ENCODE results near the gene DPH7. TPM values are rescaled to one million over a fixed set of nuclear protein-coding genes. Genes with fewer than 3 reads are reported as not detected.
A peak's percentile ranks its signal among the peaks of the same experiment; 100 is the strongest.
"Not testable (repeated sequence)": the region's sequence is repeated elsewhere in the genome, so short reads cannot be mapped to it uniquely, and the experiment has no call there.

The DPH7 gene
- 10 to 100 TPM; 14.4 to 40.5 (median 29.1) TPM for total RNA-seq

DNA sequence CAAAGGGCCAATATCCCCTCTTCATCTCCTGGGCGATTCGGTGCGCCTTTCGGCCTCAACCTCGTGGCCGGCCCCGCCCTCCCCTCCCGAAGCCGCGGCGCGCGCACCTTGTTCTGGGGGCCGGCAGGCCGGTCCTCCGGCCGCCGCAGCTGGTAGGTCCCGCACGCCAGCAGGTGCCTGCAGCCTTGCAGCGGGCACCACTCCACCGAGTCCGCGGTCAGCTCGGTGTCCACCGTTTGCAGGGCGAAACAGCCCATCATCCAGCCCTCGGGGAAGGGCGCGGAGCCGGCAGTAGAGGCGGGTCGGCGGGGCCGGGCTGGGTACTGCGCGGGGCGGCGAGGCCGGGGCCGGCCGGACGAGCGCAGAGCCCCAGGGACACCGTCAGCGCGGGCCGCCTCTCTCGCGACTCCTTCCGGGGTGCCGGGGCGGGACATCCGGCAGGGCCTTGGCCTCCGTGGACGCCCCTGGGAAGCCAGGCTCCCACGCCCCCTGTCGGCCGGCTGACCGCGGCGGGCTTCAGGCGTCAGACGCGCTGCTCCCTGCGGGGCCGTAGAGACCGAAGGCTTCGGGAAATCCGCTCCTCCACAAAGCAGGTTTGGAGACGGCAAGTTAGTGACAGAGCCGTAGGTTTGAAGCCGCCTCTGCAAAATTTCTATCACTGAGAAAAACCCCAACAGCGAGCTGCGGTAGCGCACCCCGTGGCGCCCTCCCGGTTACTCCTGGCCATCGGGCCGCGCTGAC, at the start of gene DPH7:
TSS of gene DPH7 (minus strand) at position 408 of the 741 bp plus-strand sequence. CDS start at position 260, 148 bp downstream.
- peak in 2 of 3 donors; percentile 66 to 75 for TF ChIP-seq CTCF (IDR thresholded peaks at IDR 0.05)
- DNase-seq (ENCODE audit: low spot score) (peak; percentile 97), ATAC-seq (ENCODE audit: low FRiP score) (peak; percentile 98)

GRCh38 chr9:137627406-137627805, 48.7 kb upstream of the DPH7 start:
- not testable (repeated sequence) for ATAC-seq (ENCODE audit: low FRiP score); DNase-seq (ENCODE audit: low spot score)

GRCh38 chr9:137626464-137626863, 47.7 kb upstream of the DPH7 start:
- TF ChIP-seq CTCF (IDR thresholded peaks at IDR 0.05) = no peak
- ATAC-seq (ENCODE audit: low FRiP score) = no peak
- DNase-seq (ENCODE audit: low spot score) = no peak

DNA sequence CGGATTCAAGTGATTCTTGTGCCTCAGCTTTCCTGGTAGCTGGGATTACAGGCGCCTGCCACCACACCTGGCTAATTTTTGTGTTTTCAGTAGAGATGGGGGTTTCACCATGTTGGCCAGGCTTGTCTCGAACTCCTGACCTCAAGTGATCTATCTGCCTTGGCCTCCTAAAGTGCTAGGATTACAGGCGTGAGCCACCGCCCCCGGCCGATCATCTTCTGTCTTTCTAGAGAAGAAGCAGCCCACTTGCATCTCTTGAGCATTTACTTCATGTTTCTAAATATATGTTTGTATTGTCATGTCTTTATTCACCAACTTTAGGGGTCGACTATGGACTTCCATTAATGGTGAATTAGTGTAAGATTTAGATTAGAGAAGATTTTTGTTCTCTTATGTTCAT, 43.5 kb upstream of the DPH7 start:
- ATAC-seq (ENCODE audit: low FRiP score); DNase-seq (ENCODE audit: low spot score): not testable (repeated sequence)

DNA sequence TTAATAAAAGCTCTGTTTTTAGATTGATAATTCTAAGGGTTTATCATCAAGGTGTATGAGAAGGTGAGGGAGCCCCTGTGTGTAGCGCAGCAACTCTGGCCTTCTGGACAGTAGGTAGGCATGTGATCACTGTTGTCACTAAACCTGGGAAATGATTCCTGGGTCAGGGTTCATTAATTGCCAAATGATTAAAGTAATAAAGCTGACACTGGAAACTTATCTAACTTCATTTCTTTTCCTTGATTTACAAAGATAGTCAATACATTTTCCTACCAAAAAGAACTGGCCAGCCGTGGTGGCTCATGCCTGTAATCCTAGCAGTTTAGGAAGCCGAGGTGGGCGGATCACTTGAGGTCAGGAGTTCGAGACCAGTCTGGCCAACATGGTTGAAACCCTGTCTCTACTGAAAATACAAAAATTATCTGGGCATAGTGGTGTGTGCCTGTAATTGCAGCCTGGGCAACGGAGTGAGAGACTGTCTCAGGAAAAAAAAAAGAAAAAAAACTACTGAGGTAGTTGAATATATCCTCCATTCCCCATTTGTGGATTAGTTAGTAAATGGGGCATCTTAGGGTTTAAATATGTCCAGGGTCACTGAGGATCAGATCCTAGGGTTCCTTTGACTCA, 42.5 kb upstream of the DPH7 start:
- ATAC-seq (ENCODE audit: low FRiP score) (no peak), DNase-seq (ENCODE audit: low spot score) (no peak)
- TF ChIP-seq CTCF (IDR thresholded peaks at IDR 0.05) = no peak

DNA sequence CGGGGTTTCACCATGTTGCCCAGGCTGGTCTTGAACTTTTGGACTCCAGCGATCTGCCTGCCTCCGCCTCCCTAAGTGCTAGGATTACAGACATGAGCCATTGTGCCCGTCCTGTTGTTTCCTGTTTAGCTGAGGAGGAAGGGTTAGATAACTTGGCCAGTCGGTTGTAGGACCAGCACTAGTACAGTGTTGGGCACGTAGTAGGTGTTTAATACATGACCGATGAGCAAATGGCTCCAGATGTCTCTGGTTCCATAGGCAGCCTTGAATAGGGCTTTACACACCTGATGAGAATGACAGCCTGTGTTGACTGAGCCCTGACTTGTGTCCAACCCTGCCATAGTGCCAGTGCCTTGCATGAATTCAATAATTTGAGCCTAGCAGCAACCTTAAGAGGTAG, 41.9 kb upstream of the DPH7 start:
- no peak for TF ChIP-seq CTCF (IDR thresholded peaks at IDR 0.05)
- no peak for DNase-seq (ENCODE audit: low spot score)
- ATAC-seq (ENCODE audit: low FRiP score) = no peak

DNA sequence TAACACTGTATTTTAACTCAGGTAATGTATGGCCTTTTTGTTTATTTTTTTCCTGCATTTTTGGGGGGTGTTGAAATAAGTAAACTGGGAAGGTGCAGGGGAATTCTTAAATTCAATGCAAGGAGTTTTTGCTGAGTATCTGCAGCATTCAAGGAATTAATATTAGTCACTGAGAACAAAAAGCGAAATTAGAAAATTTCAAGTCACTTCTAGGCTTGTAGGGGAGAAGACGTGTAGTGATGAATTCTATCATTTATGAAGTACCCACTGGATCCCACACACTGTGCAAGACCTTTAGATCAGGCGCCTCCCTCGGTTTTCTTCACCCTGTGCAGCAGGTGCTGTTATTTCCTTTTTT, 41.3 kb upstream of the DPH7 start:
- ATAC-seq (ENCODE audit: low FRiP score) (no peak), DNase-seq (ENCODE audit: low spot score) (no peak)
- TF ChIP-seq CTCF (IDR thresholded peaks at IDR 0.05) = no peak
